HL-60 (cell line): ENCODE data around the gene NPHP1.

ENCODE experiments used
- CTCF ChIP-seq: IDR thresholded peaks from one replicate; pipeline ENCODE4 v1.5.1; 2011; ENCODE audit warnings: low read length, control low read depth, inconsistent platforms; ENCODE audit not compliant: insufficient read depth
- GABPA ChIP-seq: IDR thresholded peaks from 2 replicates; pipeline ENCODE4 v1.6.1; 2012; ENCODE audit warnings: low read depth

- no peak for TF ChIP-seq CTCF
- no peak for TF ChIP-seq GABPA
Observed at GRCh38 chr2:110220190-110220564, 15.4 kb upstream of the NPHP1 start.
